Ureter (tissue), 1 donor: Measurements from ENCODE around the gene PSMA6. TPM values are rescaled to one million over a fixed set of nuclear protein-coding genes. Genes with fewer than 3 reads are reported as not detected.
"Not testable (repeated sequence)": the region's sequence is repeated elsewhere in the genome, so short reads cannot be mapped to it uniquely, and the experiment has no call there.

Experiments used
- DNase-seq: peaks from one replicate; pipeline ENCODE4 v3.0.0-alpha.2; 2020; ENCODE audit warnings: low spot score
- total RNA-seq: library from RNA; stranded (reverse); gene quantifications from one replicate; pipeline ENCODE4 v1.2.4, GENCODE V29; 2023
- donor health status: DM: yes; HTN: yes; CAD: no.

PSMA6 gene
- total RNA-seq, 1 donor from 2014 or later, result 173 TPM

DNA sequence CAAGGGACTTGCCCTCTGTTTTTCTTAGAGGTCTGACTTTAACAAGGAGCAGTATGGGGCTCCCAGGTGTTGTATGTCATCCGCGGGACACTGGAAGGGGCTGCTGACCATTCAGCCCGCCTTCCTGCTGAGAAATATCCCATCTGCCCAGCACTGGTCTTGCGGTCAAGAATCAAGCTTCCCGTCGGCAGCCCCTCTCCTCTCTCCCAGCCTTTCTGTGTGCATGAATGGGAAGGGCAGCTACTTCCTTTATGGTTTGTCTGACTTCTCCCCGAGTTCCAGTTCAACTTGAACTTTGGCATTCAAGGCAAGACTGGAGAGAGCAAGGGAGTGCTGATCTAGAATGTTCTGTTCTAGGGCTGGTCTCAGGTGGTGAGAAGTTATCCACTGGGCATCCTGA lies 51.5 kb downstream of the PSMA6 start:
- no peak for DNase-seq

- no peak for DNase-seq
Measured at GRCh38 chr14:35344107-35344807, 52.1 kb downstream of the PSMA6 start.

GRCh38 chr14:35346738-35347322 lies 54.6 kb downstream of the PSMA6 start:
- no peak for DNase-seq

GRCh38 chr14:35347323-35348043 lies 55.3 kb downstream of the PSMA6 start:
- DNase-seq, result no peak

DNA sequence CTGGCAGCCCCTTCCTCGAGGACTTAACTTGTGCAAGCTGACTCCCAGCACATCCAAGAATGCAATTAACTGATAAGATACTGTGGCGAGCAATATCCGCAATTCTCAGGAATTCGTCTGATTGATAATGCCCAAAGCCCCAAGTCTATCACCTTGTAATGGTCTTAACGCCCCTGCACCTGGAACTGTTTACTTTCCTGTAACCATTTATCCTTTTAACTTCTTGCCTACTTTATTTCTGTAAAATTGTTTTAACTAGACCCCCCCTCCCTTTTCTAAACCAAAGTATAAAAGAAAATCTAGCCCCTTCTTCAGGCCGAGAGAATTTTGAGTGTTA lies 55.8 kb downstream of the PSMA6 start:
- DNase-seq, result not testable (repeated sequence)

- no peak for DNase-seq
Measured at GRCh38 chr14:35349496-35350365, 57.5 kb downstream of the PSMA6 start.

DNA sequence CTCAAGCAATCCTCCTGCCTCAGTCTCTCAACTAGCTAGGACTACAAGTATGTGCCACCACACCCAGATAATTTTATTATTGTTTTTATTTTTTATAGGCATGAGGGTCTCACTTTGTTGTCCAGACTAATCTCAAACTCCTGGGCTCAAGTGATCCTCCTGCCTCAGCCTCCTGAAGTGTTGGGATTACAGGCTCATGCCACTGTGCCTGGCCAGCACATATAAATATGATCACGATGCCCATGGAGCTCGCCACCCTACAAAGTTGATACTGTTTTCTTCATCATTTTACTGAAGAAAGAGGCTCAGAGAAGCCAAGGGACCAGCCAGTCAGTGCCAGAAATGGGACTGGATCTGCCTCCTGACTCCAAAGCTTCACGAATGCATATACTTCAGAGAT lies 59.3 kb downstream of the PSMA6 start:
- DNase-seq, result no peak

DNA sequence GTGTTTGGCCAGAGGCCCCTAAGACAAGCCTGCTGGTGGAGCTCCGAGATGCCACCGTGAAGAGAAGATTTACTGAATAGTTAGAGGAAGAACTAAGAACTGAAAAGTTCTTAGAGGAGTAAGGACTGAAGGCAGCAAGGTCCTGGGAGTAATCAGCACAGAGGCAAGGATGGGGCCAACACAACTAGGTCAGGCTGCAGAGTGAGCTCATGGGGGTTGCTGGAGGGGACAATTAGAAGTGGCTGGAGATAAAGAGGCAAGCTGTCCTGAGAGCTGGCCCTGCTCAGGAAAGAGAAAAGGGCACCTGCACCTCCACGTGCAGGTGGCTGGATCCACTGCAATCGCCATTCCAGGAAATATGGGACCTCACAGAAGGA lies 59.7 kb downstream of the PSMA6 start:
- no peak for DNase-seq

GRCh38 chr14:35352274-35353233 lies 60.4 kb downstream of the PSMA6 start:
- DNase-seq, result no peak

GRCh38 chr14:35353409-35354172 lies 61.4 kb downstream of the PSMA6 start:
- DNase-seq, result no peak

- DNase-seq, result not testable (repeated sequence)
Measured at GRCh38 chr14:35355235-35355634, 63.1 kb downstream of the PSMA6 start.

GRCh38 chr14:35355981-35356841 lies 64.0 kb downstream of the PSMA6 start:
- DNase-seq, result no peak

DNA sequence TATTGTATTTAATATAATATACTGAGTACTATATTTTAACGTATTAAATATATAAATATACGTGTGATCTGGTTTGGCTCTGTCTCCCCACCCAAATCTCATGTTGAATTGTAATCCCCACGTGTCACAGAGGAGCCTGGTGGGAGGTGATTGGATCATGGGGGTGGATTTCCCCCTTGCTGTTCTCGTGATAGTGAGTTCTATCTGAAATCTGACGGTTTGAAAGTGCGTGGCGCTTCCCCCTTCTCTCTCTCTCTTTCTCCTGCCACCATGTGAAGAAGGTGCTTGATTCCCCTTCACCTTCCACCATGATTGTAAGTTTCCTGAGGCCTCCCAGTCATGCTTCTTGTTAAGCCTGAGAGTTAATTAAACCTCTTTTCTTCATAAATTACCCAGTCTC lies 67.5 kb downstream of the PSMA6 start:
- not testable (repeated sequence) for DNase-seq

GRCh38 chr14:35361141-35361480 lies 68.9 kb downstream of the PSMA6 start:
- no peak for DNase-seq

GRCh38 chr14:35362450-35362849 lies 70.3 kb downstream of the PSMA6 start:
- no peak for DNase-seq

- no peak for DNase-seq
Measured at GRCh38 chr14:35362911-35363374, 70.8 kb downstream of the PSMA6 start.

GRCh38 chr14:35365130-35366055 lies 73.2 kb downstream of the PSMA6 start:
- DNase-seq, result peak; percentile 75

- no peak for DNase-seq
Measured at GRCh38 chr14:35366056-35366451, 73.9 kb downstream of the PSMA6 start.
